ENCODE data around the gene SMC5. TPM values are rescaled to one million over a fixed set of nuclear protein-coding genes. Genes with fewer than 3 reads are reported as not detected.

The SMC5 gene
- total and polyA plus RNA-seq, 2 of the 8 experiments (the other 6 are each of a cell fraction or from before 2014, with no cell fraction given), result 4.5 to 22.6 TPM

DNA sequence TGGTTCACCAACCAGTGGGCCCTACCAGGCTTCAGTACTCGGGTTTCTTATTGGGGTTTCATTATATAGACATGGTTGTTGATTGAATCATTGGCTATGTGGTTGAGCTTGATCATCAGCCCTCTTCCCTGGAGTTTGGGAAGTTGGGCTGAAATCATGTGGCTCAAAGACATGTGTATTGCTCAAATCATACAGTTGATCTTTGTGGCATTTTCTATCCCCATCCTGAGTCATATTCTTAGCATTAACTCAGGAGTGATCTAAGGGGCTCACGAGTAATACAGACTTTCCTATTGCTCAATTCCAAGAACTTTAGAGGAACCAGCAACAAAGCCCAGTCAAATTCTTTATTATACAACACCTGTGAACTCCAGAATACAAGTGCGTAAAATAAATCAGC, 66.2 kb downstream of the SMC5 start (continued):
- TF ChIP-seq, protein P1, sequence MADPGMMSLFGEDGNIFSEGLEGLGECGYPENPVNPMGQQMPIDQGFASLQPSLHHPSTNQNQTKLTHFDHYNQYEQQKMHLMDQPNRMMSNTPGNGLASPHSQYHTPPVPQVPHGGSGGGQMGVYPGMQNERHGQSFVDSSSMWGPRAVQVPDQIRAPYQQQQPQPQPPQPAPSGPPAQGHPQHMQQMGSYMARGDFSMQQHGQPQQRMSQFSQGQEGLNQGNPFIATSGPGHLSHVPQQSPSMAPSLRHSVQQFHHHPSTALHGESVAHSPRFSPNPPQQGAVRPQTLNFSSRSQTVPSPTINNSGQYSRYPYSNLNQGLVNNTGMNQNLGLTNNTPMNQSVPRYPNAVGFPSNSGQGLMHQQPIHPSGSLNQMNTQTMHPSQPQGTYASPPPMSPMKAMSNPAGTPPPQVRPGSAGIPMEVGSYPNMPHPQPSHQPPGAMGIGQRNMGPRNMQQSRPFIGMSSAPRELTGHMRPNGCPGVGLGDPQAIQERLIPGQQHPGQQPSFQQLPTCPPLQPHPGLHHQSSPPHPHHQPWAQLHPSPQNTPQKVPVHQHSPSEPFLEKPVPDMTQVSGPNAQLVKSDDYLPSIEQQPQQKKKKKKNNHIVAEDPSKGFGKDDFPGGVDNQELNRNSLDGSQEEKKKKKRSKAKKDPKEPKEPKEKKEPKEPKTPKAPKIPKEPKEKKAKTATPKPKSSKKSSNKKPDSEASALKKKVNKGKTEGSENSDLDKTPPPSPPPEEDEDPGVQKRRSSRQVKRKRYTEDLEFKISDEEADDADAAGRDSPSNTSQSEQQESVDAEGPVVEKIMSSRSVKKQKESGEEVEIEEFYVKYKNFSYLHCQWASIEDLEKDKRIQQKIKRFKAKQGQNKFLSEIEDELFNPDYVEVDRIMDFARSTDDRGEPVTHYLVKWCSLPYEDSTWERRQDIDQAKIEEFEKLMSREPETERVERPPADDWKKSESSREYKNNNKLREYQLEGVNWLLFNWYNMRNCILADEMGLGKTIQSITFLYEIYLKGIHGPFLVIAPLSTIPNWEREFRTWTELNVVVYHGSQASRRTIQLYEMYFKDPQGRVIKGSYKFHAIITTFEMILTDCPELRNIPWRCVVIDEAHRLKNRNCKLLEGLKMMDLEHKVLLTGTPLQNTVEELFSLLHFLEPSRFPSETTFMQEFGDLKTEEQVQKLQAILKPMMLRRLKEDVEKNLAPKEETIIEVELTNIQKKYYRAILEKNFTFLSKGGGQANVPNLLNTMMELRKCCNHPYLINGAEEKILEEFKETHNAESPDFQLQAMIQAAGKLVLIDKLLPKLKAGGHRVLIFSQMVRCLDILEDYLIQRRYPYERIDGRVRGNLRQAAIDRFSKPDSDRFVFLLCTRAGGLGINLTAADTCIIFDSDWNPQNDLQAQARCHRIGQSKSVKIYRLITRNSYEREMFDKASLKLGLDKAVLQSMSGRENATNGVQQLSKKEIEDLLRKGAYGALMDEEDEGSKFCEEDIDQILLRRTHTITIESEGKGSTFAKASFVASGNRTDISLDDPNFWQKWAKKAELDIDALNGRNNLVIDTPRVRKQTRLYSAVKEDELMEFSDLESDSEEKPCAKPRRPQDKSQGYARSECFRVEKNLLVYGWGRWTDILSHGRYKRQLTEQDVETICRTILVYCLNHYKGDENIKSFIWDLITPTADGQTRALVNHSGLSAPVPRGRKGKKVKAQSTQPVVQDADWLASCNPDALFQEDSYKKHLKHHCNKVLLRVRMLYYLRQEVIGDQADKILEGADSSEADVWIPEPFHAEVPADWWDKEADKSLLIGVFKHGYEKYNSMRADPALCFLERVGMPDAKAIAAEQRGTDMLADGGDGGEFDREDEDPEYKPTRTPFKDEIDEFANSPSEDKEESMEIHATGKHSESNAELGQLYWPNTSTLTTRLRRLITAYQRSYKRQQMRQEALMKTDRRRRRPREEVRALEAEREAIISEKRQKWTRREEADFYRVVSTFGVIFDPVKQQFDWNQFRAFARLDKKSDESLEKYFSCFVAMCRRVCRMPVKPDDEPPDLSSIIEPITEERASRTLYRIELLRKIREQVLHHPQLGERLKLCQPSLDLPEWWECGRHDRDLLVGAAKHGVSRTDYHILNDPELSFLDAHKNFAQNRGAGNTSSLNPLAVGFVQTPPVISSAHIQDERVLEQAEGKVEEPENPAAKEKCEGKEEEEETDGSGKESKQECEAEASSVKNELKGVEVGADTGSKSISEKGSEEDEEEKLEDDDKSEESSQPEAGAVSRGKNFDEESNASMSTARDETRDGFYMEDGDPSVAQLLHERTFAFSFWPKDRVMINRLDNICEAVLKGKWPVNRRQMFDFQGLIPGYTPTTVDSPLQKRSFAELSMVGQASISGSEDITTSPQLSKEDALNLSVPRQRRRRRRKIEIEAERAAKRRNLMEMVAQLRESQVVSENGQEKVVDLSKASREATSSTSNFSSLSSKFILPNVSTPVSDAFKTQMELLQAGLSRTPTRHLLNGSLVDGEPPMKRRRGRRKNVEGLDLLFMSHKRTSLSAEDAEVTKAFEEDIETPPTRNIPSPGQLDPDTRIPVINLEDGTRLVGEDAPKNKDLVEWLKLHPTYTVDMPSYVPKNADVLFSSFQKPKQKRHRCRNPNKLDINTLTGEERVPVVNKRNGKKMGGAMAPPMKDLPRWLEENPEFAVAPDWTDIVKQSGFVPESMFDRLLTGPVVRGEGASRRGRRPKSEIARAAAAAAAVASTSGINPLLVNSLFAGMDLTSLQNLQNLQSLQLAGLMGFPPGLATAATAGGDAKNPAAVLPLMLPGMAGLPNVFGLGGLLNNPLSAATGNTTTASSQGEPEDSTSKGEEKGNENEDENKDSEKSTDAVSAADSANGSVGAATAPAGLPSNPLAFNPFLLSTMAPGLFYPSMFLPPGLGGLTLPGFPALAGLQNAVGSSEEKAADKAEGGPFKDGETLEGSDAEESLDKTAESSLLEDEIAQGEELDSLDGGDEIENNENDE (IDR thresholded peaks at IDR 0.05; ENCODE audit: insufficient replicate concordance, low read length), result no peak
- no peak for TF ChIP-seq SUZ12 (IDR thresholded peaks at IDR 0.05; ENCODE audit: low read length)
- TF ChIP-seq BACH1 (IDR thresholded peaks at IDR 0.05; ENCODE audit: low read length), result no peak
- TF ChIP-seq EZH2 (IDR thresholded peaks at IDR 0.05; ENCODE audit: low read depth, low read length, severe bottlenecking), result no peak
- no peak for TF ChIP-seq RFX5 (IDR thresholded peaks at IDR 0.05; ENCODE audit: borderline replicate concordance, low read depth, low read length)
- TF ChIP-seq RAD21 (IDR thresholded peaks at IDR 0.05 in 1 of 2, conservative IDR thresholded peaks at IDR 0.05 in 1 of 2; ENCODE audit: low read depth in 2 of 2, low read length in 2 of 2), result no peak
- no peak for TF ChIP-seq SP1 (IDR thresholded peaks at IDR 0.05; ENCODE audit: low read depth, low read length)
- TF ChIP-seq NRF1 (IDR thresholded peaks at IDR 0.05; ENCODE audit: low read depth, low read length), result no peak
- TF ChIP-seq EP300 (IDR thresholded peaks at IDR 0.05; ENCODE audit: borderline replicate concordance in 1 of 2, low read depth in 2 of 2, low read length in 2 of 2), result no peak
- TF ChIP-seq SP2 (IDR thresholded peaks at IDR 0.05; ENCODE audit: low read length), result no peak
- TF ChIP-seq, protein P2, sequence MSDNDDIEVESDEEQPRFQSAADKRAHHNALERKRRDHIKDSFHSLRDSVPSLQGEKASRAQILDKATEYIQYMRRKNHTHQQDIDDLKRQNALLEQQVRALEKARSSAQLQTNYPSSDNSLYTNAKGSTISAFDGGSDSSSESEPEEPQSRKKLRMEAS (IDR thresholded peaks at IDR 0.05), result no peak
